Sigmoid colon (tissue), 7 donors: ENCODE data around the gene CDK2. TPM values are rescaled to one million over a fixed set of nuclear protein-coding genes. Genes with fewer than 3 reads are reported as not detected.
A peak's percentile ranks its signal among the peaks of the same experiment; 100 is the strongest.

ENCODE experiments used
- DNase-seq: peaks from one replicate; pipeline ENCODE4 v3.0.0-alpha.2; 2019
- H3K27ac ChIP-seq, 4 donors: fragments of 200-600 bp; sonication (generic); one replicate each; pipeline ENCODE4 v1.5.1; 2016 to 2019; ENCODE audit warnings: mild to moderate bottlenecking in 1 of 4
- H3K27me3 ChIP-seq, 3 donors: fragments of 200-600 bp; sonication (generic); one replicate each; pipeline ENCODE4 v1.5.1; 2019; ENCODE audit warnings: mild to moderate bottlenecking in 1 of 3
- H3K36me3 ChIP-seq, 4 donors: fragments of 200-600 bp; sonication (generic); one replicate each; pipeline ENCODE4 v1.5.1; 2016 to 2019
- H3K4me1 ChIP-seq, 4 donors: fragments of 200-600 bp; sonication (generic); one replicate each; pipeline ENCODE4 v1.5.1; 2017 to 2019
- H3K4me3 ChIP-seq, 4 donors: fragments of 200-600 bp; sonication (generic); one replicate each; pipeline ENCODE4 v1.5.1; 2017 to 2019; ENCODE audit warnings: mild to moderate bottlenecking in 2 of 4, moderate library complexity in 1 of 4
- H3K9me3 ChIP-seq, 4 donors: fragments of 200-600 bp in 3 of 4; sonication (generic) in 3 of 4; one replicate each; pipeline versions ENCODE4 v1.5.1 to v1.6.1; 2013 to 2019
- CTCF ChIP-seq, 4 experiments: fragments of 450-650 bp in 3 of 4; fragments of 200-600 bp in 1 of 4; IDR thresholded peaks; one replicate each; pipeline ENCODE4 v1.5.1; 2016 to 2019; ENCODE audit warnings: antibody characterized with exemption in 4 of 4, mild to moderate bottlenecking in 3 of 4, moderate library complexity in 2 of 4
- EP300 ChIP-seq, 4 donors: sonication (generic); formaldehyde crosslinking; IDR thresholded peaks; one replicate each; pipeline ENCODE4 v1.6.1; 2017; ENCODE audit warnings: antibody characterized with exemption in 4 of 4
- POLR2A ChIP-seq, 2 donors: fragments of 450-650 bp; IDR thresholded peaks; one replicate each; pipeline ENCODE4 v1.6.1; 2016; ENCODE audit warnings: antibody characterized with exemption in 2 of 2, mild to moderate bottlenecking in 2 of 2, moderate library complexity in 2 of 2
- POLR2AphosphoS5 ChIP-seq, 4 donors: sonication (generic); formaldehyde crosslinking; IDR thresholded peaks; one replicate each; pipeline ENCODE4 v1.6.1; 2017; ENCODE audit warnings: antibody characterized with exemption in 4 of 4
- WGBS, 2 donors: extraction: QIAGEN DNeasy Blood & Tissue Kit; methylation state at CpG; one replicate each; pipeline ENCODE4 v1.1.7; 2013; 5-methylcytosine and 5-hydroxymethylcytosine counted together
- intact Hi-C: fragments of 100-400 bp; cut with DNase I; formaldehyde crosslinking; loops from one replicate; pipeline ENCODE4 v1.15.1; 2023
- polyA plus RNA-seq, 3 donors: library from polyadenylated mRNA; stranded (reverse); fragments of 200-250 nt; gene quantifications; one replicate each; pipeline ENCODE4 v1.2.3, GENCODE V29; 2013
- total RNA-seq, 4 donors: library from RNA; depleted of rRNA; stranded (reverse); fragments of >200 nt; gene quantifications; one replicate each; pipeline ENCODE4 v1.1.0, GENCODE V29; 2016
- donor health status: healthy with polysubstance abuse.
- donor health status: Bipolar disorder and iron deficiency.
- donor health status: healthy.

Gene CDK2
- total and polyA plus RNA-seq, 7 donors = 7.2 to 27.7 (median 18.0) TPM

DNA sequence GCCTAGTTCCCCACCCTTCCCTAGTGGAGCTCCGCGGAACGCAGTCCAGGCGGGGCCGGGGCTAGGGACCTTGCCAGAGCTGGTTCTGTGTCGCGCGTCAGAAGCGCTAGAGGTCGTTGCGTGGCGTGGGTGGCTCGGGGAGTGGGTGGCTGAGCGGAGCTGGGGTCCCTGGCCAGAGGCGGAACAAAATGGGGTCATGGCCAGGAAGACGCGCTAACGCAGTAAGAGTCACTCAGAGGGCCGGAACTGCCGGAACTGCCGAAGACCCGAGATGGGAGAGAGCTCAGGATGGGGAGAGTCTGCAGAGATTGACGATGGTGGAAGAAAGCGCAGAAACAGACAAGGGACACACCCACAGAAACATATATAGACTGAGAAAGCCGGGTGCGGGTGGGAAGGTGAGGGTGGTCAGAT is 30.9 kb upstream of the CDK2 start:
- Histone ChIP-seq H3K27me3 (no peaks in the 10 kb centered on the region), H3K27ac (peak overlapping the region; percentile 27 to 61 (median 36)), H3K4me3 (peak overlapping the region in 3 of 4 donors; percentile 17 to 41 (median 17)), H3K9me3 (no peaks in the 10 kb centered on the region), H3K4me1 (peaks cover 0 to 30% (median 28%) of the 10 kb centered on the region in 4 donors), H3K36me3 (peaks cover 0 to 3% (median 0%) of the 10 kb centered on the region in 4 donors)
- WGBS, 2 donors = 60 to 87% methylated on average over 26 of the region's 26 CpGs
- TF ChIP-seq EP300 (IDR thresholded peaks at IDR 0.05) (no peak), POLR2AphosphoS5 (IDR thresholded peaks at IDR 0.05) (peak in 1 of 4 donors; percentile 30)
- peak; percentile 78 for DNase-seq
- intact Hi-C loops = no loop called here

- intact Hi-C loops = no loop called here
- peaks cover 0 to 7% (median 2%) of the 10 kb centered on the region in 4 donors for H3K36me3 ChIP-seq
- H3K27ac ChIP-seq = no peak overlapping the region
- WGBS, 2 donors = 87 to 95% methylated on average over 2 of the region's 2 CpGs
- H3K9me3 ChIP-seq = no peaks in the 10 kb centered on the region
- H3K4me1 ChIP-seq = peaks cover 0 to 13% (median 12%) of the 10 kb centered on the region in 4 donors
- DNase-seq = no peak
- H3K4me3 ChIP-seq = no peak overlapping the region
- TF ChIP-seq POLR2AphosphoS5 (IDR thresholded peaks at IDR 0.05) = no peak
- no peak for TF ChIP-seq POLR2A (IDR thresholded peaks at IDR 0.05)
- TF ChIP-seq CTCF (IDR thresholded peaks at IDR 0.05) = no peak
- H3K27me3 ChIP-seq = no peaks in the 10 kb centered on the region
Measured at GRCh38 chr12:55937981-55938380, 28.6 kb upstream of the CDK2 start.

DNA sequence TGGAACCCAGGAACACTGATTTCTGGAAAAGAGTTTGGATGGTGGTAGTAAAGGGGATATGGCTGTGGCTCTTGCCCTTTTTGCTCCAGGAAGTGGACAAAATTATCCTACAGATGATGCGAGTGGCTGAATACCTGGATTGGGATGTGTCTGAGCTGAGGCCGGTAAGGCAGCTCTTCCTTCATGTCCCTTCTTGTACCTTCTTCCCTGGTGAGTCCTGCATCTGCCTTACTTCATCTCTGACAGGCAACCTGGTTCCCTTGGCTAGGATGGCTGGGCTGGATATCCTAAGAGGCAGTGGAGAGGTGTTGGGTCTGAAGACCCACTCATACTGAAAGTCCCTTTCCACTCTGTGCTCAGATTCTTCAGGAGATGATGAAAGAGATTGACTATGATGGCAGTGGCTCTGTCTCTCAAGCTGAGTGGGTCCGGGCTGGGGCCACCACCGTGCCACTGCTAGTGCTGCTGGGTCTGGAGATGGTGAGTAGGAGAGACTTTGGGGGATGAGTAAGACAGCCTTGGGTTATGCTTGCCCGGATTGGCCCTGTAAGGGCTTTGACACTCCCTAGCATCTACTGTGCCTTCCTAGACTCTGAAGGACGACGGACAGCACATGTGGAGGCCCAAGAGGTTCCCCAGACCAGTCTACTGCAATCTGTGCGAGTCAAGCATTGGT is 27.7 kb upstream of the CDK2 start:
- WGBS, 2 donors = 91 to 95% methylated on average over 8 of the region's 8 CpGs
- Histone ChIP-seq H3K36me3 (peaks cover 0 to 16% (median 2%) of the 10 kb centered on the region in 4 donors), H3K4me1 (peaks cover 0 to 13% (median 7%) of the 10 kb centered on the region in 4 donors), H3K27ac (no peak overlapping the region), H3K27me3 (no peaks in the 10 kb centered on the region), H3K9me3 (no peaks in the 10 kb centered on the region), H3K4me3 (no peak overlapping the region)
- intact Hi-C loops = no loop called here
- DNase-seq = no peak
- TF ChIP-seq CTCF (IDR thresholded peaks at IDR 0.05) (no peak), POLR2AphosphoS5 (IDR thresholded peaks at IDR 0.05) (no peak), POLR2A (IDR thresholded peaks at IDR 0.05) (no peak), EP300 (IDR thresholded peaks at IDR 0.05) (no peak)

DNA sequence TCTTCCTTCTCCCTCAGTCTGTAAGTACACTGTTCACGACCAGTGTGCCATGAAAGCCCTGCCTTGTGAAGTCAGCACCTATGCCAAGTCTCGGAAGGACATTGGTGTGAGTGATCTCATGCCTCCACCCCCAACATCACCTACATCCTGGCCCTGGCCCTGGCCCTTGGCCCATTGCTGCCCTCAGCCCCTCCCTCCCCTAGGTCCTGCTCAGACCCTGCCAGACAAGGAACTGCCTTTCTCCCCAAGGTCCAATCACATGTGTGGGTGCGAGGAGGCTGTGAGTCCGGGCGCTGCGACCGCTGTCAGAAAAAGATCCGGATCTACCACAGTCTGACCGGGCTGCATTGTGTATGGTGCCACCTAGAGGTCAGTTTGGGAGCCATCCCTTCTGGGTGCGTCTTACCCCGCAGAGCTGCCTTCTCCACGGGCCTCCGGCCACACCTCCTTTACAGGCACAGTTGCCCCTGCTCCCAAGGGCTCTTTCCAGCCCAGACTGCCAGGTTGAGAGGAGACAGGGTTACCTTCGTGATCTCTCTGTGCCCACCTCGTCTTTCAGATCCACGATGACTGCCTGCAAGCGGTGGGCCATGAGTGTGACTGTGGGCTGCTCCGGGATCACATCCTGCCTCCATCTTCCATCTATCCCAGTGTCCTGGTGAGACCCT is 26.4 kb upstream of the CDK2 start:
- H3K36me3 ChIP-seq = peaks cover 0 to 24% (median 2%) of the 10 kb centered on the region in 4 donors
- no peaks in the 10 kb centered on the region for H3K27me3 ChIP-seq
- intact Hi-C loops = loop anchor here (1.0 kb wide), 1 partner anchor 201 kb away; no protein-coding TSS in a partner anchor
- peak; percentile 93 for DNase-seq
- H3K9me3 ChIP-seq = no peaks in the 10 kb centered on the region
- peaks cover 0 to 12% (median 7%) of the 10 kb centered on the region in 4 donors for H3K4me1 ChIP-seq
- H3K27ac ChIP-seq = peak overlapping the region; percentile 14 to 59 (median 54)
- WGBS, 2 donors = 13 to 18% methylated on average over 18 of the region's 18 CpGs
- TF ChIP-seq CTCF (IDR thresholded peaks at IDR 0.05) = peak; percentile 78 to 90 (median 84)
- TF ChIP-seq POLR2AphosphoS5 (IDR thresholded peaks at IDR 0.05) = no peak
- H3K4me3 ChIP-seq = peak overlapping the region in 3 of 4 donors; percentile 10 to 19 (median 19)

DNA sequence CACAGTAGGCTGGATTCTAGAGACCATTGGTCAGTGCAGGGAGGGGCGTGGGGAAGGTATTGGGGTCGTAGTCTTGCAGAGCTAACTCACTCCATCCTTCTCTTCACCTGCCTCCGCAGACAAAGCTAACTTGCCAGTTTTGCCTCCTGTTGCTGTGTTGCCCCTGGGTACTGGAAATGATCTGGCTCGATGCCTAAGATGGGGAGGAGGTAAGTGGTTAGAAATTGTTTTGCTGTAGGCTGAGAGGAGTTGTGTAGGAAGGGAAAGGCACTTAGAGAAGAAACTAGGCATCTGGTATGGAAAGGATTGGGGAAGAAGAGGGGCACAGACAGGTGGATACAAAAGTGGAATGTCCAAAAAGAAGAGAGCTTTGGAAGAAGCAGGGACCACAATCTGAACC is 24.6 kb upstream of the CDK2 start:
- TF ChIP-seq POLR2AphosphoS5 (IDR thresholded peaks at IDR 0.05) (no peak), CTCF (IDR thresholded peaks at IDR 0.05) (no peak), POLR2A (IDR thresholded peaks at IDR 0.05) (no peak), EP300 (IDR thresholded peaks at IDR 0.05) (no peak)
- no peak overlapping the region for H3K27ac ChIP-seq
- no peaks in the 10 kb centered on the region for H3K27me3 ChIP-seq
- DNase-seq = no peak
- H3K36me3 ChIP-seq = peaks cover 0 to 33% (median 4%) of the 10 kb centered on the region in 4 donors
- no peak overlapping the region for H3K4me3 ChIP-seq
- peaks cover 0 to 10% (median 7%) of the 10 kb centered on the region in 4 donors for H3K4me1 ChIP-seq
- no peaks in the 10 kb centered on the region for H3K9me3 ChIP-seq
- intact Hi-C loops = no loop called here
- WGBS, 2 donors = 90 to 92% methylated on average over 4 of the region's 4 CpGs
